HG03378 (cell line): ENCODE data around the gene KASH5.
"Not testable (repeated sequence)": the region's sequence is repeated elsewhere in the genome, so short reads cannot be mapped to it uniquely, and the experiment has no call there.

Source experiments
- ATAC-seq: cut with Tn5 transposase; IDR thresholded peaks from one replicate; pipeline ENCODE4 v1.9.1; 2021; ENCODE audit warnings: mild to moderate bottlenecking, moderate library complexity; ENCODE audit not compliant: unreplicated experiment

KASH5 gene

DNA sequence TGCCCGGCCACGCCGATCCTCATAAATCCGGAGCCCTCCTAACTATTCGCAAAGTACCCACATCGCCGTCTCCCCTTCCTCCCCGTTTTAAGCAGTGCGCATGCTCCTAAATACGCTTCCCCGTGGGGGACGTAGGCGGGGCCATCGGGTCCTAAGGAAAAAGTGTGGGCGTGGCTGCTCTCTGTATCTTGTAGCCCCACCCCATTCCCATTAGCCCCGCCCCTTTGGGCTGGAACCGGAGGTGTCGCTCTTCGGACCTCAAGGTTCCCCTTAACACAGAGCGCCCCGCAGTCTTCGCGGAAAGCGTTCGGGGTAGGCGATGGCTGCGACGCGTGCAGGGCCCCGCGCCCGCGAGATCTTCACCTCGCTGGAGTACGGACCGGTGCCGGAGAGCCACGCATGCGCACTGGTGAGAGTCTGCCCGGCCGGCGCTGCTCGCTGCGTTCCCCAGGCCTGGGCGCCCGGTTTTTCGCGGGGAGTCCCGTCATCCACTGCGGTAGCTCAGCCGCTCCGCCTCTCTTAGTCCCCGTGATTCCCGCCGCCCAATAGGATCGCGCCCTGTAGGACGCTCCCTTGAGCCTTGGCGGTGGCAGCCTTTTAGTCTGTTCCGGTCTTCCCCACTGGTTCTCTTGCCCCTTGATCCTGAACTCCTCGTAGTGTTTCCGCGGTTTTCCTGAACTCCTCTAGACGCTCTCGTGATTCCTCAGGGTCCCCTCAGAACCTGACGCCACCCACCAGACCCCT, 65.1 kb downstream of the KASH5 start, which contains the start of gene ALDH16A1:
Gene ALDH16A1, plus strand, starts transcription at position 213 of the 744 bp plus-strand sequence. Its CDS starts 107 bp downstream, at position 320.
- ATAC-seq, result peak; percentile 71

DNA sequence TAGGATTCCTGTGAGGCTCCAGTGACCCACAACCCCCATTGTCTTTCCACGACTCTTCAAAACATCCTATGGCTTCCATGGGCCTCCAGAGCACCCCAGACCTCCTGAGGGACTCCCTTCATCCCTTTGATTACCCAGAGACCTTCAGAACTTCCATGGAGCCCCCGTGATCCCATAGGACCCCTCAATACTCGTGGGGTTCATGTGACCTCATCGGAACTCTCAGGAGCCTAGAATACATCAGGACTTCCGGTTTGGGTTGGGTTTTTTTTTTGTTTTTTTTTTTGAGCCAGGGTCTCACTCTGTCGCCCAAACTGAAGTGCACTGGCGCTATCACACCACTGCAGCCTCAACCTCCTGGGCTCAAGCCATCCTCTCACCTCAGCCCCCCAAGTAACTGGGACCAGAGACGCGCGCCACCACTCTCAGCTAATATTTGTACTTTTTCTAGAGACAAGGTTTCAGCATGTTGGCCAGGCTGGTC, 65.8 kb downstream of the KASH5 start:
- ATAC-seq, result no peak

DNA sequence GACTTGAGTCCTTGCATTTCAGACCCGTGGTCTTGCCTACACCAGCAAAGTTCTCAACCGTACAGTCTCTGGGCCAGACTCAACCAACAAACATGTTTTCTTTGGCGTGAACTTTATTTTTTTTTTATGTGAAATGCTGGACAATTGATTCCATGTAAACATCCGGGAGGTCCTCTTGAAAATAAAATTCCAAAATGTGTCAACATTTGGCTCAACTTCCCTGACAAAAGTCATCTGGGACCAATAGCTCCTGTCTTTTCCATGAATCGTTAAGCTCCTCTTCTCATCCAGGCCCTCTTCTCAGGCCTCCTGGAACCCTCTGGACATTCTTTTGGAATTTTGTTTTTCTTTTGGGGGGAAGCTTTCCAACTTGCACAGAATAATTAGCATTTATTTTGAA, 67.7 kb downstream of the KASH5 start:
- no peak for ATAC-seq

DNA sequence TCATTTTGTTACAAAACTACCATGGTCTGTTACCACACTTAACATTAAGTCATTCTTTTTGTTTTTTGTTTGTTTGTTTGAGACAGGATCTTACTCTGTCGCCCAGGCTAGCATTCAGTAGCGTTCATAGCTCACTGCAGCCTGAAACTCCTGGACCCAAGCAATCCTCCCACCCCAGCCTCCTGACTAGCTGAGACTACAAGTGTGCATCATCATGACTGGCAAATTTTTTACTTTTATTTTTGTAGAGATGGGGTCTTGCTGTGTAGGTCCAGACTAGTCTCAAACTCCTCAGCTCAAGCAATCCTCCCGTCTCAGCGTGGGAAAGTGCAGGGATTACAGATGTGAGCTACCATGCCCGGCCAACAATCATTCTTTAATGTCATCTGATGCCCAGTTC, 68.3 kb downstream of the KASH5 start:
- ATAC-seq, result no peak

DNA sequence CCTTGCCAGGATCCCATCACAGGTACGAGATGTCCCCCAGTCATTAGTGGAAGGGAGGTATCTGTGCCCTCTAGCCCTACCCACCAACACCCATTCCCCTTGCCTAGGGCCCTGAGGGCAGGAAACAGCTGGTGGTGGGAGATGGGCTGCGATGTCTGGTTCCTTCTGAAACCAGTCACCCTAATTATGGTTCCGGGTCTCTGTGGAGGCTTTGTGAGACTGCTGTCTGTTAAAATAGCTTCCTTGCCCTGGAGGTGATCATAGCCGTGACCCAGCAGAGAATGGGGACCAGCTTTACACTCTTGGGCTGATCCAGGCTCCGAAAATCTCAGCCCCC, 70.5 kb downstream of the KASH5 start:
- ATAC-seq, result no peak

DNA sequence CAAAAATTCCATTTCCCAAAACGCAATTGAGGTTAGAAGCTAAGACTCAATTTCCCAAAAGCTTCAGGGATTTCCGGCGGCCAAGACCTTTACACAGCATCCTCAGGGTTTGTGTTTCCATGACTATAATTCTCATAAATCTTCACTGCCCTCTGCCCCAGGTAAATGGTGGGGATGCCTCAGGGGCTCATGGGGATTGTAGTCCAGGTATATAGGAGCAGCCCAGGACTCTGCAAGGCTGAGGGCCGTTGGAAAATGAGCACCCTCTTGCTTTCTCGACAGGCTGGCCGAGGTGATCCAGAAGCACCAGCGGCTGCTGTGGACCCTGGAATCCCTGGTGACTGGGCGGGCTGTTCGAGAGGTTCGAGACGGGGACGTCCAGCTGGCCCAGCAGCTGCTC, 71.3 kb downstream of the KASH5 start:
- no peak for ATAC-seq

DNA sequence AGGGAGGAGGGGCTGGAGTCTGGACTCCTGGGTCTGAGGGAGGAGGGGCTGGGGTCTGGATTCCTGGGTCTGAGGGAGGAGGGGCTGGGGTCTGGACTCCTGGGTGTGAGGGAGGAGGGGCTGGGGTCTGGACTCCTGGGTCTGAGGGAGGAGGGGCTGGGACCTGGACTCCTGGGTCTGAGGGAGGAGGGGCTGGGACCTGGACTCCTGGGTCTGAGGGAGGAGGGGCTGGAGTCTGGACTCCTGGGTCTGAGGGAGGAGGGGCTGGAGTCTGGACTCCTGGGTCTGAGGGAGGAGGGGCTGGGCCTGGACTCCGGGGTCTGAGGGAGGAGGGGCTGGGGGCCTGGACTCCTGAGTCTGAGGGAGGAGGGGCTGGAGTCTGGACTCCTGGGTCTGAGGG, 73.1 kb downstream of the KASH5 start:
- ATAC-seq, result not testable (repeated sequence)

DNA sequence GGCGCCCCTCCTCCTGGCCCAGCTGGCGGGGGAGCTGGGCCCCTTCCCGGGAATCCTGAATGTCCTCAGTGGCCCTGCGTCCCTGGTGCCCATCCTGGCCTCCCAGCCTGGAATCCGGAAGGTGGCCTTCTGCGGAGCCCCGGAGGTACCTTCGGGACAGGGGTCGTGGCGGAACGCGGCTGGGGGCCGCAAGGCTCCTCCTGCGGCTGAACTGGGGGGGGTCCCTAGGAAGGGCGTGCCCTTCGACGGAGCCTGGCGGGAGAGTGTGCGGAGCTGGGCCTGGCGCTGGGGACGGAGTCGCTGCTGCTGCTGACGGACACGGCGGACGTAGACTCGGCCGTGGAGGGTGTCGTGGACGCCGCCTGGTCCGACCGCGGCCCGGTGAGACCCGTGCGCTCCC, 73.6 kb downstream of the KASH5 start:
- no peak for ATAC-seq

DNA sequence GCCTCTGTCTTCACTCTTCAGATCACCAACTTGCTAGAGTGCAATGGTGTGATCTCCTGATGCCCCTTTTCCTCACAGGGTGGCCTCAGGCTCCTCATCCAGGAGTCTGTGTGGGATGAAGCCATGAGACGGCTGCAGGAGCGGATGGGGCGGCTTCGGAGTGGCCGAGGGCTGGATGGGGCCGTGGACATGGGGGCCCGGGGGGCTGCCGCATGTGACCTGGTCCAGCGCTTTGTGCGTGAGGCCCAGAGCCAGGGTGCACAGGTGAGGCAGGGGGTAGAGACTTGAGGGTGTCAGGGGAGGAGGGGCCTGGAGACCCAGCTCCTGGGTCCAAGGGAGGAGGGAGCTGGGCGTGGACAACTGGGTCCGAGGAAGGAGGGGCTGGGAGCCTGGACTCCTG, 74.4 kb downstream of the KASH5 start:
- ATAC-seq, result no peak

DNA sequence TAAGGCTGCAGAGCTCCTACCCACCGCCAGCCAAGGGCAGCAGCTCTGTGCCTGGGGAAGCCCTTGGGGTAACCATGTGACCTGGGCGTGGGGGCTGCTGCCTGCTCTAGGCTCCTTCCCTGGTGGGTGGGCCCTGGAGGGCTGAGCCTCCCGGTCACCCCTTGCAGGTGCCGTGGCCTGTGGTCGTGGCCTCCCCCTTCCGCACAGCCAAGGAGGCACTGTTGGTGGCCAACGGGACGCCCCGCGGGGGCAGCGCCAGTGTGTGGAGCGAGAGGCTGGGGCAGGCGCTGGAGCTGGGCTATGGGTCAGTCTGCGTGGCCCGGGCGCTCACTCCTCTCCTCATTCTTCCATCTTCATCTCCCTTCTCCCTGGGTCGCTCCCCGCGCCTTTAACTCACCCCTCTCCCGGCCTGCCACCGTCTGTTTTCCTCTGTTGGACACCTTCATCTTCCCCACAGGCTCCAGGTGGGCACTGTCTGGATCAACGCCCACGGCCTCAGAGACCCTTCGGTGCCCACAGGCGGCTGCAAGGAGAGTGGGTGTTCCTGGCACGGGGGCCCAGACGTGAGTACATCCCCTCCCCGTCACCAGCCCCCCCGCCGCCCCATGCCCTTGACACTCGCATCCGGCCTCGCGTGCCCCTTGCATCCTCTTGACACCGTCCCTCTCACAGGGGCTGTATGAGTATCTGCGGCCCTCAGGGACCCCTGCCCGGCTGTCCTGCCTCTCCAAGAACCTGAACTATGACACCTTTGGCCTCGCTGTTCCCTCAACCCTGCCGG, 76.1 kb downstream of the KASH5 start:
- ATAC-seq, result no peak

DNA sequence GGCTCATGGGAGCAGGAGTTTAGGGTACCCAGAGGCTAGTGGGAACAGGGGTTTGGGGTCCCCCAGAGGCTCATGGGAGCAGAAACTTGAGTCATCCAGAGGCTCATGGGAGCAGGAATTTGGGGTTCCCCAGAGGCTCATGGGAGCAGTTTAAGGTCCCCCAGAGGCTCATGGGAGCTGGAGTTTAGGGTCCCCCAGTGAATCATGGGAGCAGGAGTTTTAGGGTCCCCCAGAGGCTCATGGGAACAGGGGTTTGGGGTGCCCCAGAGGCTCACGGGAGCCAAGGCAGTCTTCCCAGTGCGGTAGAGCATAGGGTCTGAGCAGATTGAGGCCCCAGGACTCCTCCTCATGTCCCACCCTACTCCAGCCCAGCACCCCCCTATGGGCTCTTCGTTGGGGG, 77.3 kb downstream of the KASH5 start:
- ATAC-seq, result no peak
